Measurements from ENCODE around the gene RNF13. TPM values are rescaled to one million over a fixed set of nuclear protein-coding genes. Genes with fewer than 3 reads are reported as not detected.

The RNF13 gene, protein sequence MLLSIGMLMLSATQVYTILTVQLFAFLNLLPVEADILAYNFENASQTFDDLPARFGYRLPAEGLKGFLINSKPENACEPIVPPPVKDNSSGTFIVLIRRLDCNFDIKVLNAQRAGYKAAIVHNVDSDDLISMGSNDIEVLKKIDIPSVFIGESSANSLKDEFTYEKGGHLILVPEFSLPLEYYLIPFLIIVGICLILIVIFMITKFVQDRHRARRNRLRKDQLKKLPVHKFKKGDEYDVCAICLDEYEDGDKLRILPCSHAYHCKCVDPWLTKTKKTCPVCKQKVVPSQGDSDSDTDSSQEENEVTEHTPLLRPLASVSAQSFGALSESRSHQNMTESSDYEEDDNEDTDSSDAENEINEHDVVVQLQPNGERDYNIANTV
- total RNA-seq (100 to 1,000 TPM in 3 of 9 donors, 10 to 100 TPM in 6; 53.1 to 136 (median 79.7) TPM), polyA plus RNA-seq (10 to 100 TPM; 28.6 to 80.8 (median 35.0) TPM)
- long read RNA-seq, donor 1, transcript RNF13-203 (10 exons, 2,843 nt): major isoform, 23 of 26 reads
- long read RNA-seq, donor 1, partial matches to known transcripts: 0 of 26 reads
- long read RNA-seq, donor 1, other reads (novel, unspliced or antisense): 0 of 26 reads
- long read RNA-seq, donor 2, transcript RNF13-203 (10 exons, 2,843 nt): major isoform, 28 of 101 reads
- long read RNA-seq, donor 2, partial matches to known transcripts: 7 of 101 reads
- long read RNA-seq, donor 2, other reads (novel, unspliced or antisense): 64 of 101 reads
- long read RNA-seq, donor 3, transcript RNF13-203 (10 exons, 2,843 nt): major isoform, 29 of 34 reads
- long read RNA-seq, donor 3, partial matches to known transcripts: 0 of 34 reads
- long read RNA-seq, donor 3, other reads (novel, unspliced or antisense): 0 of 34 reads
- long read RNA-seq, donor 4, transcript RNF13-203 (10 exons, 2,843 nt): major isoform, 74 of 84 reads
- long read RNA-seq, donor 4, partial matches to known transcripts: 3 of 84 reads
- long read RNA-seq, donor 4, other reads (novel, unspliced or antisense): 2 of 84 reads
- long read RNA-seq, donor 5, transcript RNF13-212 (10 exons, 1,027 nt): minor isoform, 16 of 168 reads
- long read RNA-seq, donor 5, transcript RNF13-203 (10 exons, 2,843 nt): major isoform, 136 of 168 reads
- long read RNA-seq, donor 5, partial matches to known transcripts: 0 of 168 reads
- long read RNA-seq, donor 5, other reads (novel, unspliced or antisense): 11 of 168 reads
- long read RNA-seq, donor 6, transcript RNF13-203 (10 exons, 2,843 nt): major isoform, 19 of 30 reads
- long read RNA-seq, donor 6, partial matches to known transcripts: 3 of 30 reads
- long read RNA-seq, donor 6, other reads (novel, unspliced or antisense): 6 of 30 reads
- long read RNA-seq, donor 7, transcript RNF13-203 (10 exons, 2,843 nt): major isoform, 14 of 79 reads
- long read RNA-seq, donor 7, partial matches to known transcripts: 12 of 79 reads
- long read RNA-seq, donor 7, other reads (novel, unspliced or antisense): 52 of 79 reads
- long read RNA-seq, donor 8, transcript RNF13-203 (10 exons, 2,843 nt): major isoform, 42 of 180 reads
- long read RNA-seq, donor 8, transcript RNF13-212 (10 exons, 1,027 nt): minor isoform, 5 of 180 reads
- long read RNA-seq, donor 8, partial matches to known transcripts: 53 of 180 reads
- long read RNA-seq, donor 8, other reads (novel, unspliced or antisense): 79 of 180 reads
- long read RNA-seq, donor 9, transcript RNF13-203 (10 exons, 2,843 nt): major isoform, 33 of 35 reads
- long read RNA-seq, donor 9, partial matches to known transcripts: 0 of 35 reads
- long read RNA-seq, donor 9, other reads (novel, unspliced or antisense): 0 of 35 reads
- long read RNA-seq, donor 10, transcript RNF13-203 (10 exons, 2,843 nt): major isoform, 13 of 13 reads
- long read RNA-seq, donor 10, partial matches to known transcripts: 0 of 13 reads
- long read RNA-seq, donor 10, other reads (novel, unspliced or antisense): 0 of 13 reads

DNA sequence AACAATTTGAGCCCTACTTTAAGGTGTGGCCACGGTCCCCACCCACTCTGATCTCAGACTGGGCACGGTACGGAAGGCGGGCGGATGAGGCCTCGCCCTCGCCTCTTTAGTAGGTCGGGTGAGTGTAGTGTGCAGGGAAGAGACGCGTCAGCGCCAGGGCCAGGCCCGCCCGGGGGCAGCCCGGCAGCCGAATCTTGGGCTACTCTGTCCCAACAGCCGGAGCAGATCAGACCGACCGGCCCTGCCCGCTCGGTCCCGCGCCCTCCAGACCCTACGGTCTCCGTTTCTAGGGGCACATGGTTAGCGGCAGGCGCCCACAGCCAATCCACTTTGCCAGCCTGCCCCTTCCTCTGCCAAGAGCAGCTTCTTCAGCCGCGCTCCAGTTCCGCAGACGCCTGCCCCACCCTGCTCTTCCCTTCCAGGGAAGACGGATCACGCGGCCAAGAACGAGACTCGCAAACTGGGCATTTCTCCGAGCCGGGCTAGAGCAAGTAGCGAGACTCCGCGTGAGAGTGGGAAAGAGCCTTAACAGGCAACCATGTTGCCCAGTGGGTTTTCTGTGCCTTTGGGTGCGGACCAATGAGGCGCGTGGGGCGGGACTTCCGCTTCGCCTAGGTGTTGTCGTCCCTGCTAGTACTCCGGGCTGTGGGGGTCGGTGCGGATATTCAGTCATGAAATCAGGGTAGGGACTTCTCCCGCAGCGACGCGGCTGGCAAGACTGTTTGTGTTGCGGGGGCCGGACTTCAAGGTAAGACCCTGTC is at the start of gene RNF13:
RNF13 (plus strand) TSS at position 610 of the 761 bp plus-strand sequence. CDS start 32,812 bp downstream, outside the sequence.
- DNase-seq: peak; percentile 97 to 99 (median 98)
- Histone ChIP-seq H3K9me3 (replicated peaks in 1 of 3) (no peaks in the 10 kb centered on the region), H3K4me3 (peak within 1 kb of the TSS; percentile 44 to 78 (median 76)), H3K36me3 (replicated peaks in 1 of 2) (no peaks in the 10 kb centered on the region), H3K4me1 (replicated peaks in 1 of 2) (peaks cover 16 to 49% of the 10 kb centered on the region in 2 donors), H3K27me3 (no peaks in the 10 kb centered on the region), H3K27ac (peak within 1 kb of the TSS; percentile 95 to 100 (median 99))
- 0 to 1% (median 0%) methylated on average over 20 to 56 of the region's 56 CpGs for WGBS, 4 donors
- intact Hi-C loops (cut with DNase I): no loop called here
- peak; percentile 49 to 87 for TF ChIP-seq POLR2A (IDR thresholded peaks at IDR 0.05)
- TF ChIP-seq, protein P1, sequence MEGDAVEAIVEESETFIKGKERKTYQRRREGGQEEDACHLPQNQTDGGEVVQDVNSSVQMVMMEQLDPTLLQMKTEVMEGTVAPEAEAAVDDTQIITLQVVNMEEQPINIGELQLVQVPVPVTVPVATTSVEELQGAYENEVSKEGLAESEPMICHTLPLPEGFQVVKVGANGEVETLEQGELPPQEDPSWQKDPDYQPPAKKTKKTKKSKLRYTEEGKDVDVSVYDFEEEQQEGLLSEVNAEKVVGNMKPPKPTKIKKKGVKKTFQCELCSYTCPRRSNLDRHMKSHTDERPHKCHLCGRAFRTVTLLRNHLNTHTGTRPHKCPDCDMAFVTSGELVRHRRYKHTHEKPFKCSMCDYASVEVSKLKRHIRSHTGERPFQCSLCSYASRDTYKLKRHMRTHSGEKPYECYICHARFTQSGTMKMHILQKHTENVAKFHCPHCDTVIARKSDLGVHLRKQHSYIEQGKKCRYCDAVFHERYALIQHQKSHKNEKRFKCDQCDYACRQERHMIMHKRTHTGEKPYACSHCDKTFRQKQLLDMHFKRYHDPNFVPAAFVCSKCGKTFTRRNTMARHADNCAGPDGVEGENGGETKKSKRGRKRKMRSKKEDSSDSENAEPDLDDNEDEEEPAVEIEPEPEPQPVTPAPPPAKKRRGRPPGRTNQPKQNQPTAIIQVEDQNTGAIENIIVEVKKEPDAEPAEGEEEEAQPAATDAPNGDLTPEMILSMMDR (IDR thresholded peaks at IDR 0.05): no peak

DNA sequence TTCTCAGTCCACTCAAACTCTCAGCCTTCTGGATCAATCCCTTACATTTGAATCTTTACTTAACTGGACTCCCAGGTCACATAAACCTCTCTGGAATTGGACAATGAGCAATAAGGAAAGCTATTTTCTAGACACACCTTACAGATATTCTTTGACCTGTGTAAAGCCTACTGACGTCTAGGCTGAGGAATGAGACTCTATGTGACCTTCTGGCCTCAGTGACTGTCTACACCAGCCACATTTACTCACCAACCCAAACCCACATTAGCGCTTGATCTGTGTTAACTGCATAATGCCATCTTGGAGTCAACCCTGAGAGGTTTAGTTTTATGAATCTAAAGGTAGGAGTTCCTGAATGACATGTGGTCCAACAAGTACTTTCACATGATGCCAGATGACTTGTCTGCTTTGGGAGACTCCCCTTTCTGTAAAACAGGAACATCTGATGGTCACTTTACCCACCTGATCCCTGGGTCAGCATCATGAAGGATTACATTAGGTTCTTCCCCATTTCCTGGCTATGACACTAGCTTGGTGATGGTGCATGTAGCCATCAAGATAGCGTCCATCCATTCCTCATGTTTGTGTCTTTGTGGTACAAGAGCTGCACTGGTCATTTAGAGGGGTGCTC is 49.3 kb upstream of the RNF13 start:
- Histone ChIP-seq H3K27ac (no peak overlapping the region), H3K36me3 (replicated peaks in 1 of 2) (no peaks in the 10 kb centered on the region), H3K27me3 (no peaks in the 10 kb centered on the region), H3K4me3 (no peak overlapping the region), H3K9me3 (replicated peaks in 1 of 3) (no peaks in the 10 kb centered on the region), H3K4me1 (replicated peaks in 1 of 2) (no peaks in the 10 kb centered on the region)
- WGBS, 4 donors: 60 to 75% (median 66%) methylated on average over 3 of the region's 3 CpGs
- intact Hi-C loops (cut with DNase I): no loop called here
- no peak for DNase-seq
- TF ChIP-seq POLR2A (IDR thresholded peaks at IDR 0.05): no peak
- TF ChIP-seq, protein P1 (IDR thresholded peaks at IDR 0.05): no peak

DNA sequence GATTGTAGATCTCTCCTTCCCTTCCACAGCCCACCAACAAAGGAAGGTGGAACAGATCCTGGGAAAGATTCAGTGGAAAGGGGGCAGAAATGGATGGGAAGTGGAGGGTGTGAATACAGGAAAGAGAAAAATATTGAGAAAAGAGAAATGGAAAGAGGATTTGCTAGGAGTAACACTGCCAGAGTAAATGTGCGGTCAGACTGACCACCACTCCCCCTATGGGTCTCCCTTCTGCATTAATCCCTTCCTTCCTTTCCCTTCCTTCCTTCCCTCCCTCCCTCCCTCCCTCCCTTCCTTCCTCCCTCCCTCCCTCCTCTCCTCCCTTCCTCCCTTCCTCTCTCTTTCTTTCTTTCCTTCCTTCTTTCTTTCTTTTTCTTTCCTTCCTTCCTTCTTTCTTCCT is 48.7 kb upstream of the RNF13 start:
- no peak for DNase-seq
- no peaks in the 10 kb centered on the region for H3K9me3 ChIP-seq (replicated peaks in 1 of 3)
- WGBS, 4 donors: 45 to 60% (median 54%) methylated on average over 1 of the region's 1 CpG
- no peaks in the 10 kb centered on the region for H3K36me3 ChIP-seq (replicated peaks in 1 of 2)
- no peak overlapping the region for H3K4me3 ChIP-seq
- H3K27me3 ChIP-seq: no peaks in the 10 kb centered on the region
- H3K4me1 ChIP-seq (replicated peaks in 1 of 2): no peaks in the 10 kb centered on the region
- no peak for TF ChIP-seq POLR2A (IDR thresholded peaks at IDR 0.05)
- TF ChIP-seq, protein P1 (IDR thresholded peaks at IDR 0.05): no peak
- H3K27ac ChIP-seq: no peak overlapping the region
- intact Hi-C loops (cut with DNase I): no loop called here
